ENCODE data around the gene RIPOR2.

- TF ChIP-seq CTCF (conservative IDR thresholded peaks at IDR 0.05; ENCODE audit: low read length): no peak
- TF ChIP-seq EZH2phosphoT487 (IDR thresholded peaks at IDR 0.05; ENCODE audit: borderline replicate concordance, low read depth, low read length): no peak
Observed at GRCh38 chr6:24911796-24912382, 23.9 kb downstream of the RIPOR2 start.

All from OCI-LY7 (cell line).